GF-D8 (cell line): Measurements from ENCODE around the gene TNFAIP8L3.

Experiments used
- DNase-seq: peaks from one replicate; lab custom pipeline; 2025; lab: John Stamatoyannopoulos, UW

The TNFAIP8L3 gene

GRCh38 chr15:51114437-51115119 is 19.9 kb upstream of the TNFAIP8L3 start:
- DNase-seq = no peak

- DNase-seq = no peak
These were observed 17.4 kb upstream of the TNFAIP8L3 start for GRCh38 chr15:51112078-51112477.

DNA sequence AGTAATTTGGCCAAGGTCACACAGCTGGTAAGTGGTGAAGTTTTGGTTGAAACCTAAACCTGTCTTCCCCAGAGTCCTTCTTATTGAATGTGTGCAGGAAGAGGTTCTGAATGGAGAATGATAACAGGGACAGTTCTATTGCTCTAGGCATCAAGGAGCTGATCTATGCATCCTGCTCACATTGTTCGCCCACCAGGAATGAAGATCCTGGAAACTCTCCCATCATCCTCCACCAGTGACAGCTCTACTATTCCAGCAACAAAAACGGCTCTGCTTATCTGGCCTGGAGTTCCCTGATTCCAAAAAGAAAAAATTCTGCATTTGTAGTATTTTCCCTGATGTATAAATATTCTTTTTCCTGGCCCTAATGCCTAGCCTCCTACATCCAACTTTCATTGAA is 16.4 kb upstream of the TNFAIP8L3 start:
- DNase-seq = no peak

- no peak for DNase-seq
These were observed 15.5 kb upstream of the TNFAIP8L3 start for GRCh38 chr15:51110171-51110570.

DNA sequence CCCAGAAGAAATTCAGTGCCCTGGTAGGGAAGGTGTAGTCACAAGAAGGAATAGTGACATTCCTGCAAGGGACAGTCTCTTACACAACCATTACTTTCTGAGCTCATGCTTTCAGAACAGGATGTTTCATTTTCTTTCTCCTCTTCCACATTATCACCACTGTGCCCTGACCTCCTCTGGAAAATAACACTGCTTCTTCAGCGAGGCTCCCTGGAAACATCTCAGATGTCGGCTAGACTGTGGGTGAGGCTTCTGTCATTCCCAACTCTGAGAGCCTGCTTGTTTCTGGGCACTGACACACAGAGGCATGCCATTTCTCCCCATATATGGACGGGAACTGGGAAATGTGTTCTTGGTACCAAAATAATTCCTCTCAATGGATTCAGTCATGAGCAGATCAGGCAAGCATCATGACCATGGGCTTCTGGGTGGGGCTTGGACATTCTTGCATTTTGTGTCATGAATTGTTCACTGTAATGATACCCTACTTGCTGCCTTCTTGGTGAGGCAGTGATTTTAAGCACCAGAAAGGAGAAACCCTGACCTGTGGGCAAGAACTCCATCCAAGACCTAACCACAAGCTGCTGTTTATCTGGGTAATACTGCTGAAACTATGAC is 14.3 kb upstream of the TNFAIP8L3 start:
- no peak for DNase-seq

DNA sequence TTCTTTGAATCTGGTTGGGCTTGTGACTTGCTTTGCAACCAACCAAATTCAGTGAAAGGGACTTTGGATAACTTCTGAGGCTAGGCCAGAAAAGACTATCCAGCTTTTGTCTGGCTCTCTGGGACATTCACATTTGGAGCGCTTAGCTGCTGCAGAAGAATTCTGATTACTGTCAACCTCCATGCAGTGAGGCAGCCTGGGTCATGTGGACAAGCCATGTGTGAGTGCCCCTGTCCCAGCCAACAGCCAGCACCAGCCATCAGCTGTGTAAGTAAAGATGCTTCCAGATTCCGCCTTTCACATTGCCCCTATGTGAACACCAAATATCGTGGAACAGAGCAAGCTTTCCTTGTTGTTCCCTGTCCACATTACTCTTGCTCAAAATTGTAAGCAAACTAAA is 12.9 kb upstream of the TNFAIP8L3 start:
- no peak for DNase-seq

- no peak for DNase-seq
These were observed 11.8 kb upstream of the TNFAIP8L3 start for GRCh38 chr15:51106481-51106880.

DNA sequence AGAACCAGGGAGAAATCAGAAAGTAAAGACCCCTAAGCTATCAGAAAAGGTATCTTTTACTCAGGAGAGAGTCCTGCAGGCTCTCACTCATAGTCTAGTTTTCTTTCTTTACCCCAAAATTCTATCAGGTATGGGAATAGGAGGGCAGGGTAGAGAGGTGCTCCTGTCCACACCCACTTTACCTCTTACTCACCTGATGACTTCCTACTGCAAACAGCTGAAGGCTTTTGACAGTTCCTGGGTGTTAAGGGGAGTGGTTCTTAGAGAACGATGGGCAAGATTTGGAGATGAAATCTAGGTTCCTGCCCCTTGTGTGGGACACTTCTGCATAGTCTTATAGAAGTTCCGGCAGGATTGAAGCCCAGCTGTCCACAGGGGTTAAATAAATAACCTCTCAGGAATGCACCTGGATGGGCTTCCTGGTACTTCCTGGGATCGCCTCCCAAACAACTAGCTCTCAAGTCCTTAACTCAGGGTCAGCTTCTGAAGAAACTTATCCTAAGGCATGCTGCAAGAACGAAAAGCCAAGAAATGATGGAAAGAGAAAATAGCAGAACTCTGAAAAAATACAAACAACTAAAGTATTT is 10.8 kb upstream of the TNFAIP8L3 start:
- no peak for DNase-seq

GRCh38 chr15:51104512-51104911 is 9.8 kb upstream of the TNFAIP8L3 start:
- DNase-seq = no peak

DNA sequence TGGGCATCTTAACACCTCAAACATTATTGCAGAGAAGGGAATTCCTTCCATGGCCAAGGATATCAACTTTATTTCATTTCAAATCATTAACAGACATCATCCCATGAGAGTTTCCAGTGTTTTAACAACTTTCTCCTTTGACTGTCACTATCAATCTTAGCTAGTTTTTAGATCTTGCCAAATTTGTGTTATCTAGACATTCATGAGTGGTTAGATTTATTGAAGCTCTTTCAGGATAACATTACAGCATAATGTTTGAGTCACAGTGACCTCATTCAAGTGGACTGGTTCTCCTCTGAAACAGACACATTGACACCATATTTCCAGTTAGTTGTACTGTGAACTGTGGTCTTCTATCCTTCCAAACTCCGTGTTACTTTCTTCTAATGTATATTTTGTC is 8.6 kb upstream of the TNFAIP8L3 start:
- no peak for DNase-seq

DNA sequence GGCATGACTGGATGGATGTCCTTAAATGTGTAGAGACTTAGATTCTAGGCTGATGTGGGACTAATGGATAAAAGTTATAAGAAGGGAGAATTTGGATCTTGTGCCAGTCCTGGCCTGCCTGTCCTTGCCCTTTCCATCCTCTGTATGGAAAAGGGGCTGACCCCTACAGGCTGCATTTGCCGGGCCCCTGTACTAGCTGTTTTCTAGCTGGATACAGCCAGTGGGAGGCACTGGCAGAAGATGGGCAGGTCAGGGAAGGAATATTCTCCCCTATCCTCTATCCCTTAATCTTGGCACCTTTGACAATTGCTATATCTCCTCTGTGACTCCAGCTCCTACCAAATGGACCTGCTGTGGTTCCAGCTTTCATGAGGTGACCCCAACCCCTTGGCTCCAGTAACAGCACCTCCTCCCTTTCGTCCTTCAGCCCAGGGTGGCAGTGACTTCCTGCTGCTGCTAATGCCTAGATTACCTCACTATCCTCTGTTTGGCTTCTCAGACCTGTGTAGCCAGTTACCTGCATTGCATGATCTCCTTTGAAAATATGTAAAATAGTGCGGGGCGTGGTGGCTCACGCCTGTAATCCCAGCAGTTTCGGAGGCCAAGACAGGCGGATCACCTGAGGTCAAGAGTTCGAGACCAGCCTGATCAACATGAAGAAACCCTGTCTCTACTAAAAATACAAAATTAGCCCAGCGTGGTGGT is 6.2 kb upstream of the TNFAIP8L3 start:
- no peak for DNase-seq

- DNase-seq = no peak
These were observed 4.5 kb upstream of the TNFAIP8L3 start for GRCh38 chr15:51099185-51099584.

DNA sequence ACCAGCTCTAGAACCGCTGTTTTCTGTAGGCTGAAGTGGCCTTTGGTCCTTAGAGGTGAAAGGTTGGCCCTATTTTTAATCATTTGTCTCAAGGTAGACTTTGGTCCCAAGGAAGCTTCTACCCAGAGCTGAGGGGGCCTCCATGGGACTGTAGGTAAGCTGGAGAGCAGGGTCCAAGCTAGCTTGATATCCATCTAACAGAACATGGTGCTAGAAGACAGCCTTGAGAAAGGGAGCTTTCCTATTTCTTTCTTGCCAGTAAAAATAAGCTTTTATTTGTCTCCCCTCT is 3.6 kb upstream of the TNFAIP8L3 start:
- no peak for DNase-seq

GRCh38 chr15:51097553-51098330 is 3.0 kb upstream of the TNFAIP8L3 start:
- no peak for DNase-seq

DNA sequence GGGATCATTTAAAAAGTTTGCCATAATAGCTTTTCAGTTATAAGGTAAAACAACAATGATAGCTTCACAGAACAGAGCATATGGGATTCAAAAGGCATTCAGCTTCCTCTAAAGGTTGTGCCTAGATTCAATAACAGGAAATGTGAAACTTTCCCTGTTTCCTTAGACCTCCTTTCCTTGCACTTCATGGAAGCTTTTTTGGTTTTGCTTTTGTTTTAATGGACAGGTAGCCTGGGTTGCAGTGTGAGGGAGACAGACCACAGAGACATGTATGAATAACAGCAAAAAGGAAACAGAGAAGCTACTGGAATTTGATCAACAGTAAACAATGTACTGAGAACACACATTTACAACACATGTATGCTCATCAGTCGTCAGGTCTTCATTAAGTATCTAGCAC is 2.3 kb upstream of the TNFAIP8L3 start:
- no peak for DNase-seq

- DNase-seq = no peak
These were observed 1.1 kb upstream of the TNFAIP8L3 start for GRCh38 chr15:51095681-51096331.

GRCh38 chr15:51093839-51094605 is 684 bp downstream of the TNFAIP8L3 start:
- no peak for DNase-seq

GRCh38 chr15:51093488-51093838 is 1.2 kb downstream of the TNFAIP8L3 start:
- DNase-seq = no peak

DNA sequence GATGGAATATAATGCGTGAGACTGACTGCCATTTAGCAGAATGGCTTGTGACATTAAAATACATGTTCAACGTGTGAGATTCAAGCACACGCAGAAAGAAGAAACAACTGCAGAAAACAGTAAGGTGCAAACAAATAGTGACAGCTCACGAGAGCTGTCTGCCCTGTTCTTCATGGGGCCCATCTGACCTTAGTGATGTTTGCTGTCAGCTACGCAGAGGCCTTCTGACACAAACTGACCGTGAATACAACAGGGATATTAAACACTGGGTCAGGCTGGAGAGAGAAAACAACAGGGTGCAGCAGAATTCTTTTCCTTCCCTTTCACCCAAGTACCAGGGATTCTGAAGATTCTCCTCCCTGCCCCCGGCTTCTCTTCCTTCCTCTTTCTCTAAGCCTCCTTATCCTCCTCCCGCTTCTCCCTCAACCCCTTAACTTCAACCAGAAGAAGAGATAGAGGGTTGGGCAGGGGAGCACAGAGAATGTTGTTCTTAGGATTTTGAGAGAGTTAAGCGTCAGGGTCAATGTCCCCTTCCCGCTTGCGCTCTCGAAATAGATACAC is 2.1 kb downstream of the TNFAIP8L3 start:
- DNase-seq = no peak

DNA sequence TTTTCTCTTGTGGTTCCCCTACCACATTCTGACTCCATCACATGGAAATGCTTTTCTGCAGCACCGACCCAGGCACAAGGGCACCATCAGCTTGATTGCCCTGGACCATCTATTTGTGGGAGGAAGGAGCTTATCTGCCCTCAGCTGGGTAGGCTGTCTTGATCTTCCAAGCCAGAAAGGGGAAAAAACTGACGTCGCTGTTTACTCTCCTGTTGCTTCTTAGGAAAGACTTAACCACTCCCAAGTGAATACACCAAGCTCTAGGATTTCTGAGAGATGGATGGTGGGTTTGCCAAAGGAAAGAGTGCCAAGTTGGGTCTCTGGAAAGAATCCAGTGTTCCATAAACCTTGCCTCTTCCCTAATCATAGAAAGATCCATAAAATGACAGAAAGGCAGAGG is 4.0 kb downstream of the TNFAIP8L3 start:
- DNase-seq = no peak
